Type B pancreatic cell (in vitro differentiated cells): ENCODE results near the gene MAP3K9. TPM values are rescaled to one million over a fixed set of nuclear protein-coding genes. Genes with fewer than 3 reads are reported as not detected.
A peak's percentile ranks its signal among the peaks of the same experiment; 100 is the strongest.

ENCODE experiments used
- DNase-seq: peaks from one replicate; pipeline ENCODE4 v3.0.0; 2021; ENCODE audit warnings: mixed read lengths; ENCODE audit not compliant: unreplicated experiment; ENCODE audit errors: extremely low spot score
- H3K27ac Mint-ChIP-seq: 2 replicates; pipeline ENCODE4 v1.8.0; 2021; ENCODE audit warnings: mild to moderate bottlenecking, mixed read lengths
- H3K27me3 Mint-ChIP-seq: 2 replicates; pipeline ENCODE4 v1.8.0; 2021; ENCODE audit warnings: mixed read lengths
- H3K36me3 Mint-ChIP-seq: 2 replicates; pipeline ENCODE4 v1.8.0; 2021; ENCODE audit warnings: mixed read lengths
- H3K4me1 Mint-ChIP-seq: one replicate; pipeline ENCODE4 v1.8.0; 2021; ENCODE audit warnings: mixed read lengths; ENCODE audit not compliant: unreplicated experiment
- H3K4me3 Mint-ChIP-seq: 2 replicates; pipeline ENCODE4 v1.8.0; 2021; ENCODE audit warnings: mild to moderate bottlenecking, mixed read lengths
- H3K9me3 Mint-ChIP-seq: 2 replicates; pipeline ENCODE4 v1.8.0; 2021; ENCODE audit warnings: mixed read lengths
- CTCF ChIP-seq: fragments of 200-600 bp; sonication (generic); conservative IDR thresholded peaks from 2 replicates; pipeline ENCODE4 v1.5.0; 2021; ENCODE audit warnings: antibody characterized with exemption, mild to moderate bottlenecking
- total RNA-seq: library from RNA; stranded (reverse); gene quantifications from 2 replicates; pipeline ENCODE4 v1.2.1, GENCODE V29; 2021; ENCODE audit warnings: low replicate concordance

Gene MAP3K9
- total RNA-seq, 1 donor from 2014 or later, result 14.9 TPM

- H3K4me1 Mint-ChIP-seq, result no peaks in the 10 kb centered on the region
- DNase-seq, result no peak
- H3K4me3 Mint-ChIP-seq, result peak overlapping the region; percentile 27
- H3K27me3 Mint-ChIP-seq, result no peaks in the 10 kb centered on the region
- no peaks in the 10 kb centered on the region for H3K36me3 Mint-ChIP-seq
- TF ChIP-seq CTCF, result no peak
- H3K9me3 Mint-ChIP-seq, result no peaks in the 10 kb centered on the region
- H3K27ac Mint-ChIP-seq, result peak overlapping the region; percentile 67
These were observed 111.6 kb downstream of the MAP3K9 start for GRCh38 chr14:70697701-70698100.

GRCh38 chr14:70696026-70696425, 113.3 kb downstream of the MAP3K9 start:
- TF ChIP-seq CTCF, result no peak
- Mint-ChIP-seq H3K27me3 (no peaks in the 10 kb centered on the region), H3K4me1 (no peaks in the 10 kb centered on the region), H3K36me3 (no peaks in the 10 kb centered on the region), H3K4me3 (no peak overlapping the region), H3K9me3 (no peaks in the 10 kb centered on the region), H3K27ac (no peak overlapping the region)
- DNase-seq, result no peak

GRCh38 chr14:70692210-70692609, 117.1 kb downstream of the MAP3K9 start:
- H3K36me3 Mint-ChIP-seq, result no peaks in the 10 kb centered on the region
- no peak for DNase-seq

GRCh38 chr14:70685474-70686197, 123.7 kb downstream of the MAP3K9 start:
- peaks cover 6% of the 10 kb centered on the region for H3K4me1 Mint-ChIP-seq
- no peaks in the 10 kb centered on the region for H3K36me3 Mint-ChIP-seq
- DNase-seq, result no peak
- TF ChIP-seq CTCF, result no peak
- H3K9me3 Mint-ChIP-seq, result no peaks in the 10 kb centered on the region
- no peaks in the 10 kb centered on the region for H3K27me3 Mint-ChIP-seq
- H3K27ac Mint-ChIP-seq, result no peak overlapping the region
- H3K4me3 Mint-ChIP-seq, result no peak overlapping the region

More at GRCh38 chr14:70692210-70692609, 117.1 kb downstream of the MAP3K9 start:
- no peak for TF ChIP-seq CTCF
- Mint-ChIP-seq H3K9me3 (no peaks in the 10 kb centered on the region), H3K27me3 (no peaks in the 10 kb centered on the region), H3K27ac (peak overlapping the region; percentile 94), H3K4me3 (no peak overlapping the region), H3K4me1 (no peaks in the 10 kb centered on the region)

GRCh38 chr14:70683983-70684382, 125.3 kb downstream of the MAP3K9 start:
- H3K9me3 Mint-ChIP-seq, result no peaks in the 10 kb centered on the region
- no peak overlapping the region for H3K4me3 Mint-ChIP-seq
- H3K27ac Mint-ChIP-seq, result peak overlapping the region; percentile 27
- TF ChIP-seq CTCF, result no peak
- DNase-seq, result no peak
- no peaks in the 10 kb centered on the region for H3K27me3 Mint-ChIP-seq
- H3K36me3 Mint-ChIP-seq, result no peaks in the 10 kb centered on the region
- peaks cover 6% of the 10 kb centered on the region for H3K4me1 Mint-ChIP-seq
